ENCODE results near the gene SIN3B.

DNA sequence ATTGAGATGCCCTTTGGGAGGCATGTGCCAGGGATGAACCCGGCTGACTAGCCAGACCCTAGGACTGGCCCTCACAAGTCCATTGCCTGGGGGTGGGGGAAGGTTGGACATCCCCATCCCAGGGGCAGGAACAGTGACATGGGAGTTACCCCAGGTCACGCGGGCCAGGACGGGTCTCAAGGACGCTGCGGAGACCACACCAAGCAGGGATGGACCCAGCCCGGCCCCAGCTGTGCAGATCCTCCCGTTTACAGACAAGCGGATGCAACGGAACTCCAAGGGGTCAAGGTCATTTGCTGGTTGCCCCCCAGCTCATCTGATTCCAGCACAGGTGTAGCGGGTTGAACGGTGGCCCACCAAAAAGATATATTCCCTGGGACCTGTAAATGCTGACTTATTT lies 79.6 kb downstream of the SIN3B start:
- TF ChIP-seq RAD21 (IDR thresholded peaks at IDR 0.05; ENCODE audit: low read depth) (no peak), REST (IDR thresholded peaks at IDR 0.05; ENCODE audit: low read depth) (no peak), FOXM1 (IDR thresholded peaks at IDR 0.05; ENCODE audit: borderline replicate concordance, low read depth) (no peak), TEAD4 (IDR thresholded peaks at IDR 0.05) (no peak), EP300 (IDR thresholded peaks at IDR 0.05; ENCODE audit: borderline replicate concordance) (no peak), EGR1 (IDR thresholded peaks at IDR 0.05) (no peak), CREB1 (IDR thresholded peaks at IDR 0.05; ENCODE audit: low read depth) (no peak), TAF1 (IDR thresholded peaks at IDR 0.05; ENCODE audit: low read depth) (no peak), ZBTB7A (IDR thresholded peaks at IDR 0.05; ENCODE audit: low read depth) (no peak), YY1 (IDR thresholded peaks at IDR 0.05; ENCODE audit: low read depth) (no peak)
- TF ChIP-seq, protein P1, sequence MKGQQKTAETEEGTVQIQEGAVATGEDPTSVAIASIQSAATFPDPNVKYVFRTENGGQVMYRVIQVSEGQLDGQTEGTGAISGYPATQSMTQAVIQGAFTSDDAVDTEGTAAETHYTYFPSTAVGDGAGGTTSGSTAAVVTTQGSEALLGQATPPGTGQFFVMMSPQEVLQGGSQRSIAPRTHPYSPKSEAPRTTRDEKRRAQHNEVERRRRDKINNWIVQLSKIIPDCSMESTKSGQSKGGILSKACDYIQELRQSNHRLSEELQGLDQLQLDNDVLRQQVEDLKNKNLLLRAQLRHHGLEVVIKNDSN (IDR thresholded peaks at IDR 0.05): no peak

All from Ishikawa (cell line).